HepG2 (cell line): Measurements from ENCODE around the gene SPINK4. TPM values are rescaled to one million over a fixed set of nuclear protein-coding genes. Genes with fewer than 3 reads are reported as not detected.

Experiments
- ATAC-seq: fragments of 200-7000 bp; cut with Tn5 transposase; 3 replicates; pipeline ENCODE4 v1.9.1; 2020; ENCODE audit warnings: mild to moderate bottlenecking, moderate library complexity
- BruUV-seq: library from RNA; stranded (reverse); fragments of 400-500 nt; replicated peaks from 2 replicates; lab custom pipeline; 2021; lab: Mats Ljungman, UMichigan
- CTCF ChIA-PET: fragments of 300-600 bp; formaldehyde crosslinking; extraction: SDS; loops from one replicate; lab custom pipeline; 2021; ENCODE audit warnings: low total read pairs, inconsistent platforms, low intra/inter-chr PET ratio; lab: Yijun Ruan, JAX
- POLR2A ChIA-PET: fragments of 350-600 bp; sonication (Branson Sonifier 250); formaldehyde crosslinking; loops from one replicate; lab custom pipeline; 2020; ENCODE audit warnings: antibody characterized with exemption, inconsistent platforms; lab: Yijun Ruan, JAX
- DNase-seq: peaks from one replicate; pipeline ENCODE4 v3.0.0-alpha.2; 2015; ENCODE audit warnings: low spot score
- FAIRE-seq: peaks from 3 replicates; lab custom pipeline; 2011; peaks lifted over from hg19 to GRCh38; lab: Jason Lieb, UNC
- H2AFZ ChIP-seq: one replicate; pipeline ENCODE4 v1.6.1; 2011; ENCODE audit warnings: low read length, inconsistent platforms
- H3K27ac ChIP-seq: fragments of 300-600 bp; 3 replicates; pipeline ENCODE4 v1.8.0; 2011; ENCODE audit warnings: mixed run types, mild to moderate bottlenecking, mixed read lengths, low read length, inconsistent platforms; ENCODE audit not compliant: insufficient read depth; ENCODE audit errors: extremely low read length
- H3K27me3 ChIP-seq, 2 experiments: fragments of 200-600 bp in 1 of 2; 2 replicates in 1 of 2; 3 replicates in 1 of 2; pipeline versions ENCODE4 v1.6.0 to v1.8.0; 2011; ENCODE audit warnings: low read length in 2 of 2, mild to moderate bottlenecking in 2 of 2, moderate library complexity in 2 of 2, inconsistent platforms in 1 of 2; ENCODE audit not compliant: insufficient read depth in 2 of 2, control insufficient read depth in 1 of 2
- H3K36me3 ChIP-seq, 2 experiments: fragments of 200-600 bp in 1 of 2; replicated peaks in 1 of 2; 2 replicates in 1 of 2; 3 replicates in 1 of 2; pipeline versions ENCODE4 v1.5.1 to v1.8.0; 2011; ENCODE audit warnings: low read length in 2 of 2, inconsistent platforms in 1 of 2; ENCODE audit not compliant: insufficient read depth in 2 of 2, control insufficient read depth in 1 of 2
- H3K4me1 ChIP-seq: 2 replicates; pipeline ENCODE4 v1.5.1; 2012; ENCODE audit warnings: low read length, inconsistent platforms; ENCODE audit not compliant: insufficient read depth
- H3K4me2 ChIP-seq: 2 replicates; pipeline ENCODE4 v1.6.0; 2011; ENCODE audit warnings: low read depth, low read length, inconsistent platforms
- H3K4me3 ChIP-seq, 3 experiments: fragments of 200-600 bp in 1 of 3; sonication (generic), shearing (Covaris generic) in 1 of 3; replicated peaks in 1 of 3; 2 replicates each; pipeline ENCODE4 v1.5.1; 2011 to 2016; ENCODE audit warnings: low read length in 3 of 3, inconsistent platforms in 2 of 3, low read depth in 2 of 3, mild to moderate bottlenecking in 2 of 3, control low read depth in 1 of 3, mixed read lengths in 1 of 3; ENCODE audit not compliant: insufficient read depth in 1 of 3
- H3K79me2 ChIP-seq: one replicate; pipeline ENCODE4 v1.6.1; 2011; ENCODE audit warnings: low read length, inconsistent platforms; ENCODE audit not compliant: insufficient read depth
- H3K9ac ChIP-seq: 2 replicates; pipeline ENCODE4 v1.6.0; 2011; ENCODE audit warnings: mild to moderate bottlenecking, low read depth, low read length, inconsistent platforms; ENCODE audit not compliant: insufficient read depth
- H3K9me3 ChIP-seq: 2 replicates; pipeline ENCODE4 v1.5.1; 2012; ENCODE audit warnings: mild to moderate bottlenecking, low read length
- H4K20me1 ChIP-seq: 2 replicates; pipeline ENCODE4 v1.6.0; 2011; ENCODE audit warnings: inconsistent platforms, mild to moderate bottlenecking, low read length, moderate library complexity; ENCODE audit not compliant: insufficient read depth
- ATF7-NPFF ChIP-seq: sonication (generic); formaldehyde crosslinking; IDR thresholded peaks from 2 replicates; pipeline ENCODE4 v1.8.1; 2023; ENCODE audit warnings: mild to moderate bottlenecking, low read depth, missing genetic modification reagents, moderate library complexity
- ETV5 ChIP-seq: IDR thresholded peaks from 2 replicates; pipeline ENCODE4 v1.6.1; 2018; ENCODE audit warnings: missing biosample characterization, missing genetic modification reagents, inconsistent platforms, borderline replicate concordance
- ISX ChIP-seq: sonication (generic); formaldehyde crosslinking; conservative IDR thresholded peaks from 2 replicates; pipeline ENCODE4 v1.5.0; 2020; ENCODE audit warnings: missing genetic modification reagents
- MXD4 ChIP-seq: IDR thresholded peaks from 2 replicates; pipeline ENCODE4 v1.6.1; 2016; ENCODE audit warnings: mild to moderate bottlenecking, missing biosample characterization, missing genetic modification reagents
- NCOR1 ChIP-seq: fragments of 200-600 bp; sonication (generic); IDR thresholded peaks from 2 replicates; pipeline ENCODE4 v1.7.0; 2017; ENCODE audit warnings: antibody characterized with exemption, low read length, borderline replicate concordance
- NR2F6 ChIP-seq, 2 experiments: IDR thresholded peaks; 2 replicates each; pipeline ENCODE4 v1.6.1; 2016; ENCODE audit warnings: antibody characterized with exemption in 1 of 2, mild to moderate bottlenecking in 1 of 2
- PHF8 ChIP-seq: sonication (generic); formaldehyde crosslinking; IDR thresholded peaks from 2 replicates; pipeline ENCODE4 v1.5.0; 2020; ENCODE audit warnings: missing genetic modification reagents
- SAP130 ChIP-seq: IDR thresholded peaks from 2 replicates; pipeline ENCODE4 v1.6.1; 2016; ENCODE audit warnings: low read depth
- SPEN ChIP-seq: sonication (generic); formaldehyde crosslinking; IDR thresholded peaks from 2 replicates; pipeline ENCODE4 v1.5.1; 2020; ENCODE audit warnings: low read depth, mild to moderate bottlenecking, missing genetic modification reagents
- ZNF563 ChIP-seq: sonication (generic); formaldehyde crosslinking; IDR thresholded peaks from 2 replicates; pipeline ENCODE4 v1.8.0; 2022; ENCODE audit warnings: mild to moderate bottlenecking, moderate library complexity, missing genetic modification reagents
- ZSCAN30 ChIP-seq: sonication (generic); formaldehyde crosslinking; IDR thresholded peaks from 2 replicates; pipeline ENCODE4 v1.5.0; 2020; ENCODE audit warnings: mild to moderate bottlenecking, missing genetic modification reagents
- ZSCAN9 ChIP-seq: IDR thresholded peaks from 2 replicates; pipeline ENCODE4 v1.6.1; 2016; ENCODE audit warnings: borderline replicate concordance
- WGBS: methylation state at CpG from one replicate; pipeline ENCODE4 v1.1.6; 2017; ENCODE audit warnings: low lambda C conversion rate; 5-methylcytosine and 5-hydroxymethylcytosine counted together
- in situ Hi-C: cut with HindIII; loops from 2 replicates; pipeline ENCODE4 v1.10.0; 2017; ENCODE audit warnings: low pct_unique_long_range_greater_than_20kb; ENCODE audit not compliant: extremely low pct_ligation_motif_present
- intact Hi-C: fragments of 100-400 bp; cut with micrococcal nuclease; formaldehyde crosslinking; loops from one replicate; pipeline ENCODE4 v1.10.0; 2022; ENCODE audit not compliant: unreplicated experiment
- polyA plus RNA-seq, 8 experiments: library from polyadenylated mRNA; depleted of rRNA in 3 of 8; stranded (reverse) in 7 of 8; unstranded in 1 of 8; fragments of >200 nt; fragmentation: Illumina TruSeq in 4 of 8; extraction: Trizol in 4 of 8; gene quantifications; 2 replicates each; pipeline versions ENCODE4 v1.2.1 to v1.2.3, GENCODE V29; 2011 to 2016; ENCODE audit warnings: low read depth in 4 of 8, missing spikeins in 1 of 8, mixed read lengths in 1 of 8; ENCODE audit not compliant: insufficient read depth in 1 of 8
- total RNA-seq, 5 experiments: library from RNA; depleted of rRNA; stranded (reverse); fragments of >200 nt; fragmentation: Illumina TruSeq; extraction: Trizol; gene quantifications; 2 replicates each; pipeline ENCODE4 v1.2.3, GENCODE V29; 2016; ENCODE audit warnings: low read depth in 1 of 5
- TF ChIP-seq, protein P1 (sequence below): sonication (generic); formaldehyde crosslinking; IDR thresholded peaks from 2 replicates; pipeline ENCODE4 v1.4.0; 2020; ENCODE audit warnings: missing genetic modification reagents, mild to moderate bottlenecking, borderline replicate concordance
- TF ChIP-seq, protein P2 (sequence below): sonication (generic); formaldehyde crosslinking; IDR thresholded peaks from 2 replicates; pipeline ENCODE4 v1.8.0; 2022; ENCODE audit warnings: mild to moderate bottlenecking, missing genetic modification reagents, moderate library complexity
- TF ChIP-seq, protein P3 (sequence below): sonication (generic); formaldehyde crosslinking; IDR thresholded peaks from 2 replicates; pipeline ENCODE4 v1.5.0; 2020; ENCODE audit warnings: missing genetic modification reagents

SPINK4 gene
- total and polyA plus RNA-seq, 2 of the 13 experiments (the other 11 are each of a cell fraction or from before 2014, with no cell fraction given) = 0.53 to 3.4 TPM

DNA sequence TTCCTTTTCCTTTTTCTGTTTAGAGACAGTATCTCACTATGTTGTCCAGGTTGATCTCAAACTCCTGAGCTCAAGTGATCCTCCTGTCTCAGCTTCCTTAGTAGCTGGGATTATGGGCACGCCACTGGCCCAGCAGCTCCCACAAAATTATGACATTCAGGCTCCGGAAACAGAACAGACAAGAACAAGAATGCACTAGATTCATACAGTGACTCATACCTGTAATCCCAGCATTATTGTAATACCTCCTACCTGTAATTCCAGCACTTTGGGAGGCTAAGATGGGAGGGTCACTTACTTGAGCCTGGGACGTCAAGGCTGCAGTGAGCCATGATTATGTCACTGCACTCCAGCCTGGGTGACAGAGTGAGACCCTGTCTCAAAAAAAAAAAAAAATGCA lies 46.1 kb upstream of the SPINK4 start (continued):
- TF ChIP-seq ISX (CRISPR knock-in tag) (no peak), SAP130 (no peak), SPEN (no peak), ZSCAN9 (CRISPR knock-in tag) (no peak), ATF7-NPFF (CRISPR knock-in tag) (no peak)
- TF ChIP-seq, protein P1, sequence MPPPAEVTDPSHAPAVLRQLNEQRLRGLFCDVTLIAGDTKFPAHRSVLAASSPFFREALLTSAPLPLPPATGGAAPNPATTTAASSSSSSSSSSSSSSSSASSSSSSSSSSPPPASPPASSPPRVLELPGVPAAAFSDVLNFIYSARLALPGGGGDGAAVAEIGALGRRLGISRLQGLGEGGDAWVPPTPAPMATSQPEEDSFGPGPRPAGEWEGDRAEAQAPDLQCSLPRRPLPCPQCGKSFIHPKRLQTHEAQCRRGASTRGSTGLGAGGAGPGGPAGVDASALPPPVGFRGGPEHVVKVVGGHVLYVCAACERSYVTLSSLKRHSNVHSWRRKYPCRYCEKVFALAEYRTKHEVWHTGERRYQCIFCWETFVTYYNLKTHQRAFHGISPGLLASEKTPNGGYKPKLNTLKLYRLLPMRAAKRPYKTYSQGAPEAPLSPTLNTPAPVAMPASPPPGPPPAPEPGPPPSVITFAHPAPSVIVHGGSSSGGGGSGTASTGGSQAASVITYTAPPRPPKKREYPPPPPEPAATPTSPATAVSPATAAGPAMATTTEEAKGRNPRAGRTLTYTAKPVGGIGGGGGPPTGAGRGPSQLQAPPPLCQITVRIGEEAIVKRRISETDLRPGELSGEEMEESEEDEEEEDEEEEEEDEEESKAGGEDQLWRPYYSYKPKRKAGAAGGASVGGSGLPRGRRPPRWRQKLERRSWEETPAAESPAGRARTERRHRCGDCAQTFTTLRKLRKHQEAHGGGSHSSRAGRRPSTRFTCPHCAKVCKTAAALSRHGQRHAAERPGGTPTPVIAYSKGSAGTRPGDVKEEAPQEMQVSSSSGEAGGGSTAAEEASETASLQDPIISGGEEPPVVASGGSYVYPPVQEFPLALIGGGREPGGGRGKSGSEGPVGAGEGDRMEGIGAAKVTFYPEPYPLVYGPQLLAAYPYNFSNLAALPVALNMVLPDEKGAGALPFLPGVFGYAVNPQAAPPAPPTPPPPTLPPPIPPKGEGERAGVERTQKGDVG (CRISPR knock-in tag) = no peak
- TF ChIP-seq, protein P2, sequence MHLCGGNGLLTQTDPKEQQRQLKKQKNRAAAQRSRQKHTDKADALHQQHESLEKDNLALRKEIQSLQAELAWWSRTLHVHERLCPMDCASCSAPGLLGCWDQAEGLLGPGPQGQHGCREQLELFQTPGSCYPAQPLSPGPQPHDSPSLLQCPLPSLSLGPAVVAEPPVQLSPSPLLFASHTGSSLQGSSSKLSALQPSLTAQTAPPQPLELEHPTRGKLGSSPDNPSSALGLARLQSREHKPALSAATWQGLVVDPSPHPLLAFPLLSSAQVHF (CRISPR knock-in tag) = no peak
- TF ChIP-seq, all 625 proteins: peak for 0

DNA sequence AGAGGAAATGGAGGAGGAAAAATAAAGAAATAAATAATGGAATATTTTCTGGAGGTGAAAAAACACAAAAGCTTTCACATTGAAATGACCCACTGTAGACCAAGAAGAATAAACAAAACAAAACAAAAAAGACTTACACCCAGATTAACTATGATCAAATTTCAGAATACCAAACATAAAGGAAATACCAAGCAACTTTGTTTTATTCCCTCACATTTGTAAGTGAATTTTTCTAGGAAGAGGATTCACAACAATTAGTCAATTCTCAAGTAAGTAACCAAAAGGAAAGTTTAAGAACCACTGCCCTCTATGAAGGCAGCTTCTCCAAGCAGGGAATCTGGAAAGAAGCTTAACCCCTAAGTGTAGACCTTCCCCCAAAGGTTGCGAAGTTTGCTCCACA lies 43.2 kb upstream of the SPINK4 start:
- Histone ChIP-seq H3K4me1 (no peaks in the 10 kb centered on the region), H3K27me3 (peaks cover 3 to 26% of the 10 kb centered on the region in 2 experiments; a peak in 3 of 5 replicates), H3K4me2 (no peak overlapping the region), H3K79me2 (no peaks in the 10 kb centered on the region), H3K36me3 (no peaks in the 10 kb centered on the region), H3K9ac (no peak overlapping the region), H4K20me1 (no peaks in the 10 kb centered on the region), H3K9me3 (no peaks in the 10 kb centered on the region), H3K27ac (no peak overlapping the region), H2AFZ (no peak overlapping the region), H3K4me3 (no peak overlapping the region)
- DNase-seq (no peak), FAIRE-seq (no peak), ATAC-seq (no peak)
- WGBS = 83% methylated on average over 1 of the region's 1 CpG
- ChIA-PET CTCF (no interaction called here), POLR2A (no interaction called here)
- no peak for TF ChIP-seq ZNF563 (CRISPR knock-in tag)
- TF ChIP-seq PHF8 (CRISPR knock-in tag) = no peak
- TF ChIP-seq NCOR1 = no peak
- no peak for TF ChIP-seq ZSCAN30 (CRISPR knock-in tag)
- TF ChIP-seq NR2F6 (IDR thresholded peaks at IDR 0.05) = no peak
- no peak for TF ChIP-seq NR2F6 (CRISPR knock-in tag; IDR thresholded peaks at IDR 0.05)
- no peak for TF ChIP-seq MXD4 (CRISPR knock-in tag)
- TF ChIP-seq, protein P3, sequence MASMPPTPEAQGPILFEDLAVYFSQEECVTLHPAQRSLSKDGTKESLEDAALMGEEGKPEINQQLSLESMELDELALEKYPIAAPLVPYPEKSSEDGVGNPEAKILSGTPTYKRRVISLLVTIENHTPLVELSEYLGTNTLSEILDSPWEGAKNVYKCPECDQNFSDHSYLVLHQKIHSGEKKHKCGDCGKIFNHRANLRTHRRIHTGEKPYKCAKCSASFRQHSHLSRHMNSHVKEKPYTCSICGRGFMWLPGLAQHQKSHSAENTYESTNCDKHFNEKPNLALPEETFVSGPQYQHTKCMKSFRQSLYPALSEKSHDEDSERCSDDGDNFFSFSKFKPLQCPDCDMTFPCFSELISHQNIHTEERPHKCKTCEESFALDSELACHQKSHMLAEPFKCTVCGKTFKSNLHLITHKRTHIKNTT (CRISPR knock-in tag) = no peak
- no peak for TF ChIP-seq ETV5 (CRISPR knock-in tag)
- in situ Hi-C loops (no loop called here), intact Hi-C loops (no loop called here)
- BruUV-seq = no TSS peak
